GM19452 (cell line): Measurements from ENCODE around the gene PNRC1.
"Not testable (repeated sequence)": the region's sequence is repeated elsewhere in the genome, so short reads cannot be mapped to it uniquely, and the experiment has no call there.

ENCODE experiments used
- ATAC-seq: cut with Tn5 transposase; IDR thresholded peaks from one replicate; pipeline ENCODE4 v1.9.1; 2021; ENCODE audit not compliant: unreplicated experiment

The PNRC1 gene

GRCh38 chr6:89080281-89081128, at the start of gene PNRC1:
PNRC1 (plus strand) TSS chr6:89080751; CDS start chr6:89080895, 144 bp downstream.
- peak; percentile 67 for ATAC-seq

- no peak for ATAC-seq
Observed at GRCh38 chr6:89032599-89032998, 48.0 kb upstream of the PNRC1 start.

GRCh38 chr6:89033461-89033860, 47.1 kb upstream of the PNRC1 start:
- no peak for ATAC-seq

- not testable (repeated sequence) for ATAC-seq
Observed at GRCh38 chr6:89034116-89034515, 46.4 kb upstream of the PNRC1 start.

GRCh38 chr6:89034586-89035251, 45.8 kb upstream of the PNRC1 start:
- ATAC-seq = no peak

- ATAC-seq = no peak
Observed at GRCh38 chr6:89035252-89036101, 45.1 kb upstream of the PNRC1 start.

GRCh38 chr6:89037141-89037900, 43.2 kb upstream of the PNRC1 start:
- ATAC-seq = no peak

- not testable (repeated sequence) for ATAC-seq
Observed at GRCh38 chr6:89037901-89038293, 42.7 kb upstream of the PNRC1 start.

GRCh38 chr6:89042664-89043063, 37.9 kb upstream of the PNRC1 start:
- no peak for ATAC-seq

GRCh38 chr6:89044328-89045010, 36.1 kb upstream of the PNRC1 start:
- no peak for ATAC-seq

GRCh38 chr6:89045011-89045387, 35.6 kb upstream of the PNRC1 start:
- ATAC-seq = no peak

GRCh38 chr6:89045576-89045975, 35.0 kb upstream of the PNRC1 start:
- no peak for ATAC-seq

GRCh38 chr6:89047473-89047872, 33.1 kb upstream of the PNRC1 start:
- no peak for ATAC-seq

- no peak for ATAC-seq
Observed at GRCh38 chr6:89048288-89048923, 32.1 kb upstream of the PNRC1 start.

- ATAC-seq = no peak
Observed at GRCh38 chr6:89048985-89049384, 31.6 kb upstream of the PNRC1 start.

GRCh38 chr6:89050155-89050554, 30.4 kb upstream of the PNRC1 start:
- no peak for ATAC-seq

- no peak for ATAC-seq
Observed at GRCh38 chr6:89050697-89051096, 29.9 kb upstream of the PNRC1 start.

GRCh38 chr6:89051676-89052075, 28.9 kb upstream of the PNRC1 start:
- ATAC-seq = no peak

GRCh38 chr6:89054208-89054607, 26.3 kb upstream of the PNRC1 start:
- ATAC-seq = no peak

- ATAC-seq = no peak
Observed at GRCh38 chr6:89057759-89058158, 22.8 kb upstream of the PNRC1 start.
